Stimulated activated CD8-positive, alpha-beta memory T cell treated with anti-CD3 and anti-CD28 coated beads, Interleukin-15, amount 100 ng/mL, for 24 hours (primary cell): ENCODE data around the gene GYPE.
"Not testable (repeated sequence)": the region's sequence is repeated elsewhere in the genome, so short reads cannot be mapped to it uniquely, and the experiment has no call there.

Experiments
- DNase-seq: peaks from one replicate; pipeline ENCODE4 v3.0.0-alpha.2; 2020; ENCODE audit warnings: low read depth

The GYPE gene

DNA sequence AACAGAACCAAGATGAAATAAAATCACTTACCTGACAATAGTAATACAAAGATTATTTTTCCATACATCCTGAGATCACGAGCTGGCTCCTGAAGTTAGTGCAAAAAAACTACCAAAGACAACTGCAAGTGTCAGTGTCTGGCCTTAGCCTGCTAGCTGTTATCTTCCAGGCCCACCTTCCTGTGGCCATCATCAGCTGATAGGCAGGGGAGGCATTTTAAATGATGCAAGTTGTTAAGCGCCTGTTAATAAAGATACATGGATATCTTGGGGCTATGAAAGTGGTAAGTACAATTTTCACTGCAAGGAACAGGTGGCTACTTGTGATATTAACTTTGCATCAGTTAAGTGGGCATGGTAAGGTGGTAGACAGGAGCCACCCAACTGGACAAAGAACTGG is at the start of gene GYPE:
GYPE (minus strand) TSS at position 120 of the 400 bp plus-strand sequence; CDS start at position 68, 52 bp downstream.
- DNase-seq = not testable (repeated sequence)

DNA sequence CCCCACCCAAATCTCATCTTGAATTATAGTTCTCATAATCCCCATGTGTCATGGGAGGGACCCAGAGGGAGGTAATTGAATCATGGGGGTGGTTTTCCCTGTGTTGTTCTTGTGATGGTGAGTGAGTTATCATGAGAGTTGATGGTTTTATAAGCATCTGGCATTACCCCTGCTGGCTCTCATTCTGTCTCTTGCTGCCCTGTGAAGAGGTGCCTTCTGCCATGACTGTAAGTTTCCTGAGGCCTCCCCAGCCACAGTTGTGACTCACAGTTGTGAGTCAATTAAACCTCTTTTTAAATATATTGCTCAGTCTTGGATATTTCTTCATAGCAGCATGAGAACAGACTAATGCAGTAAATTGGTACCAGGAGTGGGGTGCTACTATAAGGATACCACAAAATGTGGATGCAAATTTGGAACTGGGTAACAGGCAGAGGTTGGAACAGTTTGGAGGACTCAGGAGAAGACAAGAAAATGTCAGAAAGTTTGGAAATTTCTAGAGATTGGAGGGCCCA is 46.2 kb upstream of the GYPE start:
- not testable (repeated sequence) for DNase-seq

DNA sequence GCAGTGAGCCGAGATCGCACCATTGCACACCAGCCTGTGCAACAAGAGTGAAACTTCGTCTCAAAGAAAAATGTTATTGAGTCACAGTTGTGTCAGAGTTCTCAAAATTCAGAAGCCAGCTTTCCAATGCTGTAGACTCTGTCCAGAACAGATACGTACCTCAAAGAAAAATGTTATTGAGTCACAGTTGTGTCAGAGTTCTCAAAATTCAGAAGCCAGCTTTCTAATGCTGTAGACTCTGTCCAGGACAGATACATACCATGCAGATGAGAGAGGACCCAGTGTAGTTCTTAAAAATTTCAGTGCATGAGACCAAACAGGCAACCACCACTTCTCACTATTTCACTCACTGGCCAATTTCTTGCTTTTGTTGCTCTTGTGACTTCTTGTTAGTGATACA is 45.6 kb upstream of the GYPE start:
- DNase-seq = not testable (repeated sequence)

DNA sequence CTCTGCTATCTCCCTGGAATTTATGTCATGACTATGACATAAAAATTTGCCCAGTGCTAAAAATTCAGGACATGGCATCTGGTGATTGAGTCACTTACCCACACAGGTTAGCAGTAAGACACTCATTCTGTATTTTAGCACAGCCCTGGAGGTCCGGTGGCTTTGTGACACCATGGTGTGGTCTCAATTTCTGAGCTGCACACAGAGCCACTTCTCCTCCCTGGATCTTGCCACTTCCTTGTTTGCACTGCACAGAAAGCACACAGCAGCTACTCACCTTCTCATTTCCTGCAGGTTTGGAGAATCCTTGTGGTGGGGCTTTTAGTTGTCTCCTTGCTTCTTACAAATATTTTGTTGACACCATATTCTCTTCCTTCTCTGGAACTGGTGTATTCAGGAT is 44.8 kb upstream of the GYPE start:
- DNase-seq = not testable (repeated sequence)

DNA sequence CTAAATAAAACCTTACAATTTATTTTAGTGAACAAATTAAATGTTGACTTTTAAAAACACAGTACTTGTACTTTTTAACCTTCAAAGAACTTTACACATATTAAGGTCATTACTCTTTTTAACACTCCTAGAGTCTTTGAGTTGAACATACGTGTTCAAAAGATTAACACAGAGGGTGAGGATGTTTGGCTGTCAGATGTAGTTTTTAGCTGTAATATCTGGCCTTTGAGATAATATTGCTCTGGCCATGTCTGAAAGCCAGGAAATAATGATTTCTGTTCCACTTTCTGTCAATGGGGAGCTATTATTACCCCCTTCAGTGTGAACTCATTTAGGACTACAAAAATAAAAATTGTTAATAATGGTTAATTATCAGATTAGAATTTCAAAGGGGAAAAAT is 42.1 kb upstream of the GYPE start:
- not testable (repeated sequence) for DNase-seq

DNA sequence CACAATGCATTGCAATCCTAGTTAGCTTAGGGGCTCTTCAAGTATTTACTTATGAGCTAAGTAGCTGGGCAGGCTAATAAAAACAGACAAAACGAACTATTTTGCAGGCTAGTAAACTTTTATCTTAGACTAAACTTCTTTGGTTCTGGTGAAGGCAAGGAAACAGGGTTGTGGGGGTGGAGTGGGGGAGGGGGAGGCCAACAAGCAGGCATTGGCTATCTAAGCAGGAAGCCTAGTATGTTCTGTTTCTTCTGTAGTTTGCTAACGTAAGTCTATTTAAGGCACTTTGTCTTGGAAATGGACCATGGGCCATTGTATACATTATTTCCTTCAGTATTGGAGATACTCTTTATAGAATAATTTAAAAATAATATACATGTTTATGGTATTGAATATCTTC is 35.3 kb upstream of the GYPE start:
- not testable (repeated sequence) for DNase-seq

DNA sequence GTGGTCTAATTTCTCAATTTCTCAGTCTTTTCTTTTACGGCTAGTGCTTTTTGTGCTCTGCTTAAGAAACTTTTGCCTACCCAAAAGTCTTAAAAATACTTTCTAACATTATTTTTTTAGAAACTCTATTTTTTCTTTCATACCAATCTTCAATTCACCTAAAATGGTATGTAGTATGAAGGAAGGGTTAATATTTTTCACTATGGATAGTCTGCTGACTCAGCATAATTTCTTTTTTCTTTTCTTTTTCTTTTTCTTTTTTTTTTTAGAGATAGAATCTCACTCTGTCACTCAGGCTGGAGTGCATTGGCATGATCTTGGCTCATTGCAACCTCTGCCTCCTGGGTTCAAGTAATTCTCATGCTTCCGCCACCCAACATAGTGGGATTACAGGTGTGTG is 34.2 kb upstream of the GYPE start:
- DNase-seq = no peak

DNA sequence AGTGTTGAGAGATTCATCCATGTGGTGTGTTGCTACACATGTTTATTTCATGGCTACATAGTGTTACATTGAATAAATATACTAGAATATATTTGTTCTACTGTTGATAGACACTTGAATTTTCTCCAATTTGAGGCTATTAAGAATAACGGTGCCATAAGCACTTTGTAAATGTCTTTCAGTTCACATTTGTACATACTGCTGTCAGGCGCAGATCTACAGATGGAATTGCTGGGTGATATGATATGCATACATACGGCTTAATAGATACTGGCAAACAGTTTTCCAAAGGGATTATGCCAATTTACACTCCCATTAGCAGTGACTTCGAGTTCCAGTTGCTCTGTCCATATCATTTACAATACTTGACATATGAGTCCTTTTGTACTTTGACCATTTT is 33.5 kb upstream of the GYPE start:
- DNase-seq = not testable (repeated sequence)

DNA sequence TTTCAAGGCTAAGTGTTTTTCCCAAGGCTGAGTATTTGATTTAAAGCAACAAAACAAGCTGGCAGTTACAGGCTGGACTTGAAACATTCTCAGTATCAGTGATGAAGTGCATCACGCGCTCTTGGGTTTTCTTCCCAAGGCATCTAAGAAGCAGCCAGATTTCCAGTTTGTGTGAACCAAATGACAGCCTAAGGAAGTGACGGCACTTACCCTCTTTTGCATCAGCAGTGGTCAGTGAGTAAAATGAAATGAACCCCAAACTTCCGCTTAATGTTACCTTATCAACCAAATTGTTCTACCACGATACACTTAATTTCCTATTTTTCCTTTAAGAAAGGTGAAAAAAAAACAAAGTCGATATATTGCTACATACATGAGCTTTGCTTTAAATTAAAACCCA is 15.8 kb upstream of the GYPE start:
- DNase-seq = no peak

DNA sequence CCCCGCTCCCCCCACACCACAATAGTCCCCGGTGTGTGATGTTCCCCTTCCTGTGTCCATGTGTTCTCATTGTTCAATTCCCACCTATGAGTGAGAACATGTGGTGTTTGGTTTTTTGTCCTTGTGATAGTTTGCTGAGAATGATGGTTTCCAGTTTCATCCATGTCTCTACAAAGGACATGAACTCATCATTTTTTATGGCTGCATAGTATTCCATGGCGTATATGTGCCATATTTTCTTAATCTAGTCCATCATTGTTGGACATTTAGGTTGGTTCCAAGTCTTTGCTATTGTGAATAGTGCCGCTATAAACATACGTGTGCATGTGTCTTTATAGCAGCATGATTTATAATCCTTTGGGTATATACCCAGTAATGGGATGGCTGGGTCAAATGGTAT is 11.1 kb upstream of the GYPE start:
- not testable (repeated sequence) for DNase-seq

DNA sequence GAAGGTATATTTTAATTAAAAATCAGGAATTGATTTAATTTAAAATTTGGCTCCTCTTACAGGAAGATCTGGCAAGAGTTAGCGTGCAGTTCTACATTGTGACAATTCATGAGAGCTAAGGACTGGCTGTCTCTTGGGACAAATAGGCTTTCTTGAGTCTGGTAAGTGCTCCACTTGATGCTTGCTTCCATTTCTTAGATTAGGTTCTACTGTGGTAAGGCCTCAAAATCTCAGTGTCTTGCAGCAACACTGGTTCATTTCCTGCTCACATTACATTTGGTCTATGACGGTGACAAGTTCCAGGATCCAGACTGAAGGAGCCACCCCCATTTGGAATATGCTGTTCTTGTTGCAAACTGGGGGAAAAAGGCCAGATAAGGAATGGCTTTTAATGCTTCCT is 7.1 kb upstream of the GYPE start:
- not testable (repeated sequence) for DNase-seq

DNA sequence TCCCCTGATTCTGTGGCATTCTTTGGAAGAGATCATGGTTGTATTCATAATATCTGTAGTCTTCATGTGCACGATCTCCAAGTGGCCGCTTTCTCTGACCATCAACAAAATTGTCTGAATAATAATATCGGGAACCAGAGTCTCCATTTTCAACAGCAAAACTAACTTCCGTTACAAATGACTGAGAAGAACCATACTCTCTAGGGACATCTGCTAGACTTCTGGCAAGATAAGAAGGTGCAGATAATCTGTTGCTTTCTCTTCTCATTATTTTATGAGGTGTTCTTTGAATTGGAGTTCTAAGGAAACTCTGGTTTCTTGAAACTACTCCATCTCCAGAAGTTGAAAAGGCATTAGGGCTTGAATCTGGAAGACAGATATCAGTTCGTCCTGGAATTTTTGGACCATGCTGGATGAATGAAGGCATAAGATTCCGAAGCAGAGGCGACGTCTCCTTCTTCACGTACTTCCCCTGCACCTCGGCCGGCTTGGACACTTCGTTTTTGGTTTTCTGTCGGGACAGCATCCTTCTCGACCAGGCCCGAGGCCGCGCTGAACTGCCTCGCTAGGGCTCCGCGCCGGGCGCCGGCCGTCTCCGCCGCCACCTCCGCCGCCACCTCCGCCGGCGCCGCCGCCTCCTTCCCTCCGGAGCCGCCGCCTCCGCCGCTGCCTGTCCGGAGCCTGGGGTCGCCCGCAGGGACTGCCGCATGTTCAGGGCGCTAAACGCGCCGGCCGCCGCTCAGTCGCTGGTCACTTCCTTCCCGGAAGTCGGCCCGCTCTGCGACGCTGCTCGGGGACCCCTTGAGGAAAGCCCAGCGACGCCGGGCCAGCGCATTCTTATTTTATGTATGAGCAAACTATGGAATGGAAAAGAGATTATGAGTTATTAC is 6.4 kb upstream of the GYPE start:
- DNase-seq = peak; percentile 17

DNA sequence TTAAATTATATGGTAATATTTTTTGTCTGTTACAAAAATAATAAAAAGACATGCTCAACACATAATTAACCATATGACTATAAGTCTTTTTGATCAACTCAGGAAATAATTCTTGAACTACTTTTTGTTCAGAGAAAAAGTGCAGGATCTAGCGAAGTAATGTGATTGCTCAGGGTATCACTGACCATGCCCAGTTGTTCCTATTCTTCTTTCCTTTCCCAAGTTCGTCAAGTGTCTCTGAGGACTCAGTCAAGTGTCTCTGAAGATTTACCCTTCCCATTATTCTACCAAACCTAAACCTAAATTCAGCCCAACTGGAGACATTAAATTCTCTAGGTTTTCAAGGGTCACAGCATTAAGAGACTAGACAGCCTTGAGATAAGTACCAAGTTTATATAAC is 5.5 kb upstream of the GYPE start:
- DNase-seq = not testable (repeated sequence)

DNA sequence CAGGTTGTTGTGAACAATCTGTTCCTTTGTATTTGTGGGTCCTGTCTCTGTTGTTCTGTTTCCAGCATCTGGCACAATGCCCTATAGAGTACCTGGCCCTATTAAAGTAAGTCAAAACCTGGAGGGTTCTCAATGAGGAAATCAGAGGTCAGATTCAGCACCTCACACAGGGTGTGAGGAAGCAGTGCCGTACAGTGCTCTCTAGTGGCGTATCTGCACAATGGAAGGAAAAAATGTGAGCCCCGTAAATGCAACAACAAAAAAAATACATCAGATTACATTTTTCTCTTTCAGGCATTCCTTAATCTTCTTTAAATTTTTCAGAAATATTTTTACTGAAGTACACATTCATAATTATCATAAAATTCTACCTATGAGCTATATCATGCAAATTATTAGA is 2.5 kb upstream of the GYPE start:
- DNase-seq = not testable (repeated sequence)

DNA sequence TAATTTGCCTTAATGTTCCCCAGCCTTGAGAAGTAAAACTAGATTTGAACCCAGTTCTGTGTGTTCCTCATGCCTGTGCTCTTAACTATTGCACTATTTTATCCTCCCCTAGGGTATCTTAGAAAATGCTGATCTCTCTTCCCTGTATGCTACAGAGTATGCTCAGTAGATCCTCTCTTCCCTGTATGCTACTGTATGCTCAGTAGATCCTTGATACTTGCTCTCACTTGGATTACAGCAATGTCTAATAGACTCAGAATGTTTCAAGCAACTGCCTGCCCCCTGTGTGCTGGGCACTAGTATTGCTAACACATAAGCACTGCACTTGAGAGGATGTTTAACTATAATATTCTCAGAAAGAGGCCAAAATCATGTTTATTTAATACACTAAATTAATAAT is 928 bp downstream of the GYPE start:
- not testable (repeated sequence) for DNase-seq

DNA sequence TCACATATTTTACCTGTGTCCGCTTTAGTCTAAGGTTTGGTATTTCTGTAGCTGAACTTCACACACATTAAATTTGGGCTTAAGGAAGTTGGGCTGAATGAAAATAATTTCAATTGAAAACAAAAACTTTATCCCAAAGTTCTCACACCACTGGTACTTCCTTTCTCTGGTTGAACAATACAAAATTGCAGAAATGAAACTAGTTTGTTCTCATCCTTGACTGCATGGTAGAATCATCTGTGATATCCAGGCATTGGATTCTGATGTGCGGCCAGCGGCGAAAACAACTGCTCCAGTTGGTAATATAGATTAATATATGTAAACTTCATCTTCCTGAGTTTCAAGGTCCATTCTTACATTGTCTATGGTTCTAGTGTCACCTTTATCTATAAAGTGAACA is 15.0 kb downstream of the GYPE start:
- DNase-seq = not testable (repeated sequence)

DNA sequence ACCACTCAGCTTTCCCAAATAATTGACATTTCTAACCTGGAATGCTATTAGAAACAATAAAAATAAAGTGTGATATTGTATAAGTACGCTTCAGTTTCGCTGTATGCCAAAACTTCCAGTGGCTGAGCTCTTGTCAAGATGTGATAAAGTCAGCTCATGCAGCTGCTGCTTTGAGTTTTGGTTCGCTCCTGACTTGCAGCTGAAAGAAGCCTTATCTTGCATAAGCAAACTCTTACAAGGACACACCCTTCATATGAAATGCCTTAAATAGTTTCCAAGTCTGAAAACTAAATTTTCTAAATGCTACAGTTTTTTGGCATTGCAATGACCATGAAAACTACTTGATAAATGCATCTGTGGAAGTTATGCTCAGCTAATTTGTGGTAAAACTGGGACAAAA is 17.2 kb downstream of the GYPE start:
- DNase-seq = not testable (repeated sequence)

DNA sequence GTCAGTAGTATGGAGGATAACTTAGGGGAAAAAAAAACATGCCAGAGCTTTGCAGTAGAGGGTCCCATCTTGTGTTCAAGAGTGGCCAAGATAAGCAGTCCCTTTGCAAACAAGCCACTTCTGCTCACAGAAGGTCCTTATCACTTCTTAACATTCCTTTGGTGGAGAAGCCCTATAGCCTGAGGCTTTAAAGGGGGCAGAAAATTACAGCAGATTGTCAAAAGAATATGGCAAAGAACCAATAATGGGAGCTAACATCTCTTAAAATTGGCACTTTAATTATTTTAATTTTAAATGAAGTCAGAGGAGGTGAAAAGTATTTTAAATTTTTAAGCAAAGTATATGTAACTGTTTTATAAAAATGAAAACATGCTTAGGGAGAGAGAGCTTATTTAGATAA is 20.4 kb downstream of the GYPE start:
- DNase-seq = not testable (repeated sequence)

DNA sequence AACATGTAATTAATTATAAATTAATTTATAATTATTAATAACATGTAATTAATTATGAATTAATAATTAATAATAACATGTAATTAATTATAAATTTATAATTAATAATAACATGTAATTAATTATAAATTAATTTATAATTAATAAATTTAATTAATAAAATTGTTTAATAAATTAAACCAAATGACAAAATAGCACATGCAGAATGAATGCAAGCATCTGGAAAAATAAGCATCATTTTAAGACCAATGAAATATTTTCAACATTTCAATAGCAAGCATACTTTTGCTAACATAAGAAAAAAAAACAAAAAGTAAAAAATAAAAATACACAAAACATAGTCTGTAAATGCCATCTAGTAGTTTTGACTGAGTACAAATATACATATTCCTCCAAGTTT is 21.8 kb downstream of the GYPE start:
- no peak for DNase-seq

DNA sequence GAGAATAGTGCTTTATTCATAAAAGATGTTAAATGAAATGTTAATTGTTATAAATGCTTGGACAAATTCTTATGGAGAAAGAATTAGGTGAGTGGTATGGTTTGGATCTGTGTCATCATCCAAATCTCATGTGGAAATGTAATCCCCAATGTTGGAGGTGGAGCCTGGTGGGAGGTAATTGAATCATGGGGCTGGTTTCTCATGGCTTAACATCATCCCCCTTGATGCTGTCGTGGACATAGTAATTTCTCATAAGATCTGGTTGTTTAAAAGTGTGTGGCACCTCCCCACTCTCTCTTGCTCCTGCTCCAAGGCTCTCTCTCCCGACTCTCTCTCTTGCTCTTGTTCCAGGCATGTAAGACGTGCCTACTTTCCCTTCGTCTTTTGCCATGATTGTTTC is 22.5 kb downstream of the GYPE start:
- DNase-seq = no peak

DNA sequence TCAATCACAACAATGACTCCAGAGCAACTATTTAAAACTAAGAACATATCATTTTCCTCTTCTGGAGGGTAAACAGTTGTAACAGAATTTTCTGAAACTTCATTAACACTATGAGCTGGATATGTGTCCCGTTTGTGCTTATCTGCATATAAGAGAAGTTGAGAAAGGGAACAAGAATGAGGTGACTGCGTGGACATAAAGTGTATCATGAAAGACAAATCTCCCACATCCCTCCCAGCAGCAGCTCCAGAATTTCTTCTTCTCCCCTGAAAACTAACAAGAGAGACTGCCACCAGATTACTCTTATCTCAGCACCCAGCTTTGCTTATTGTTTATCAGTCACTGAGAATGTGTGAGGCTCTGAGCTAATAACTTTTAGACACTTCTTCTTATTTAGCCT is 25.8 kb downstream of the GYPE start:
- not testable (repeated sequence) for DNase-seq

DNA sequence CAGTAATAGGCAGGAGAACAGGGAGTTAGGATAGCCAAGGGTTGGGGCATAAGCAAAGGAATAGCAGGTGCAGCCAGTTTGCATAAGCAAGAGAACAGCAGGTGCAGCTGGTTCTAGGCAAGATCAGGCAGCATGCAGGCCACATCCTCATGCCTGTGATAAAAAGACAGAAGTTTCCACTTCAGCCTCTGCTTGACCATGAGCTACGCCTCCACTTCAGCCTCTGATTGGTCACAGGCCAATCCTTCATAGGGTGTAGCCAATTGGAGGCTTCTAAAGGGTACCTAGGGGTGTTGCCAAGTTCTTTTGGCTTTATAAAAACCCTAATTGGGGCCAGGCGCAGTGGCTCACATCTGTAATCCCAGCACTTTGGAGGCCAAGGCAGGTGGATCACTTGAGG is 30.0 kb downstream of the GYPE start:
- DNase-seq = not testable (repeated sequence)

DNA sequence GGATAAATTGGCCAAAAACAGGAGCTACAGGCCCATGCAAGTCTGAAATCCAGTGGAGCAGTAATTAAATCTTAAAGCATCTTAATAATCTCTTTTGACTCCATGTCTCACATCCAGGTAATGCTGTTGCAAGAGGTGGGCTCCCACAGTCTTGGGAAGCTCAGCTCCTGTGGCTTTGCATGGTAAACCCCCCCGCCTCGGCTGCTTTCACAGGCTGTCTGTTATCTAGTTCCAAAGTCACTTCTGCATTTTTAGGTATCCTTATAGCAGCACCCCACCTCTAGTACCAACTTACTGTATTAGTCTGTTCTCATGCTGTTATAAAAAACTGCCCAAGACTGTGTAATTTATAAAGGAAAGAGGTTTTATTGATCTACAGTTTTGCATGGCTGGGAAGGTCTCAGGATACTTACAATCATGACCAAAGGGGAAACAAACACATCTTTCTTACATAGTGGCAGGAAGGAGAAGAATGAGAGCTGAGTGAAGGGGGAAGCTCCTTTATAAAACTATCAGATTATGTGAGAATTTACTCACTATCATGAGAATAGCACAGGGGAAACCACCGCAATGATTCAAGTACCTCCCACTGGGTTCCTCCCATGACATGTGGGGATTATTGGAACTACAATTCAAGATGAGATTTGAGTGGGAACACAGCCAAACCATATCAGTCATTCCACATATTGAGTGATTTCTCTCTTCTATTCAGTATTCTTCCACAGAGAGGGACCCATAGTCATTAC is 34.7 kb downstream of the GYPE start:
- DNase-seq = not testable (repeated sequence)
